CD4-positive, alpha-beta T cell (primary cell): ENCODE data around the gene TMEM145. TPM values are rescaled to one million over a fixed set of nuclear protein-coding genes. Genes with fewer than 3 reads are reported as not detected.
"Not testable (repeated sequence)": the region's sequence is repeated elsewhere in the genome, so short reads cannot be mapped to it uniquely, and the experiment has no call there.

Experiments used
- ATAC-seq: fragments of 200-7000 bp; cut with Tn5 transposase; one replicate; pipeline ENCODE4 v1.10.0; 2022; ENCODE audit warnings: mild to moderate bottlenecking; ENCODE audit not compliant: poor library complexity
- CTCF ChIA-PET: fragments of 350-600 bp; sonication (Branson Sonifier 250); formaldehyde crosslinking; loops from one replicate; lab custom pipeline; 2021; ENCODE audit warnings: antibody characterized with exemption, inconsistent platforms; lab: Charles Lee
- POLR2A ChIA-PET: fragments of 350-600 bp; sonication (Branson Sonifier 250); formaldehyde crosslinking; loops from one replicate; lab custom pipeline; 2021; ENCODE audit warnings: antibody characterized with exemption, inconsistent platforms; lab: Charles Lee
- DNase-seq, 14 experiments: peaks; one replicate each; pipeline ENCODE4 v3.0.0-alpha.2; 2013 to 2020; ENCODE audit warnings: mixed read lengths in 2 of 14
- H3K27ac ChIP-seq, 2 donors: one replicate each; pipeline versions ENCODE4 v1.5.1 to v1.7.0; 2013; ENCODE audit warnings: low read length in 2 of 2, low read depth in 1 of 2, mild to moderate bottlenecking in 1 of 2
- H3K27me3 ChIP-seq, 2 experiments: 1 replicate in 1 of 2; 2 replicates in 1 of 2; pipeline versions ENCODE4 v1.6.1 to v1.7.0; 2013; ENCODE audit warnings: low read length in 2 of 2, control low read depth in 1 of 2, mild to moderate bottlenecking in 1 of 2, moderate library complexity in 1 of 2; ENCODE audit not compliant: insufficient read depth in 2 of 2, control insufficient read depth in 1 of 2
- H3K36me3 ChIP-seq: one replicate; pipeline ENCODE4 v1.6.1; 2013; ENCODE audit warnings: low read length, control low read depth; ENCODE audit not compliant: insufficient read depth
- H3K4me1 ChIP-seq: one replicate; pipeline ENCODE4 v1.6.1; 2013; ENCODE audit warnings: low read length, control low read depth; ENCODE audit not compliant: insufficient read depth
- H3K4me3 ChIP-seq: one replicate; pipeline ENCODE4 v1.5.1; 2013; ENCODE audit warnings: mild to moderate bottlenecking, low read length, moderate library complexity
- H3K9me3 ChIP-seq, 2 experiments: 1 replicate in 1 of 2; 2 replicates in 1 of 2; pipeline versions ENCODE4 v1.6.1 to v1.7.0; 2013; ENCODE audit warnings: low read length in 2 of 2, mild to moderate bottlenecking in 2 of 2, control low read depth in 1 of 2, moderate library complexity in 1 of 2; ENCODE audit not compliant: control insufficient read depth in 1 of 2, insufficient read depth in 1 of 2
- H3K27ac Mint-ChIP-seq: one replicate; pipeline ENCODE4 v1.8.0; 2020; ENCODE audit warnings: mixed read lengths
- H3K27me3 Mint-ChIP-seq: one replicate; pipeline ENCODE4 v1.8.0; 2021; ENCODE audit warnings: mixed read lengths
- H3K36me3 Mint-ChIP-seq: one replicate; pipeline ENCODE4 v1.8.0; 2021; ENCODE audit warnings: low read depth, mixed read lengths
- H3K4me1 Mint-ChIP-seq: one replicate; pipeline ENCODE4 v1.8.0; 2021; ENCODE audit warnings: low read depth, mixed read lengths
- H3K4me3 Mint-ChIP-seq: one replicate; pipeline ENCODE4 v1.8.0; 2020; ENCODE audit warnings: mild to moderate bottlenecking, mixed read lengths
- H3K9me3 Mint-ChIP-seq: one replicate; pipeline ENCODE4 v1.8.0; 2020; ENCODE audit warnings: mixed read lengths
- CTCF ChIP-seq: fragments of 200-600 bp; IDR thresholded peaks from one replicate; pipeline ENCODE4 v1.8.0; 2022; ENCODE audit warnings: antibody characterized with exemption, mild to moderate bottlenecking
- intact Hi-C, 2 experiments: fragments of 100-400 bp; cut with DNase I in 1 of 2; cut with micrococcal nuclease in 1 of 2; formaldehyde crosslinking; loops; one replicate each; pipeline versions ENCODE4 v1.15.1 to v1.9.0; 2023 to 2025; cut with DNase I, micrococcal nuclease
- polyA plus RNA-seq, 2 donors: library from polyadenylated mRNA; unstranded; fragments of 120-200 nt; gene quantifications; one replicate each; pipeline ENCODE4 v1.2.1, GENCODE V29; 2013
- total RNA-seq, 174 experiments: library from RNA in 2 of 174; stranded (reverse) in 2 of 174; gene quantifications; one replicate each; pipeline ENCODE4 v1.2.3 and lab custom pipeline; 2021 to 2026

Gene TMEM145
- not detected for total RNA-seq
- polyA plus RNA-seq (2013, experiment 1 of 2) = not detected
- not detected for polyA plus RNA-seq (2013, experiment 2 of 2)
- 0 to 0.63 (median 0) reads per million in 172 experiments for total RNA-seq (lab: John Stamatoyannopoulos, UW)

- Histone ChIP-seq H3K4me3 (peak within 1 kb of the TSS; percentile 10), H3K27ac (no peak within 1 kb of the TSS), H3K27me3 (peaks cover 19 to 32% of the 10 kb centered on the region in 2 experiments), H3K4me1 (peaks cover 22% of the 10 kb centered on the region), H3K9me3 (no peaks in the 10 kb centered on the region), H3K36me3 (no peaks in the 10 kb centered on the region)
- peaks cover 43% of the 10 kb centered on the region for H3K27me3 Mint-ChIP-seq
- ChIA-PET CTCF (interaction anchor here (1.1 kb wide), 1 partner anchor 17 kb away, joined by 3 read pairs; no protein-coding TSS in a partner anchor), POLR2A (interaction anchor here (1.0 kb wide), 1 partner anchor 9 kb away, joined by 4 read pairs; no protein-coding TSS in a partner anchor)
- intact Hi-C loops = no loop called here
- ATAC-seq (peak; percentile 92), DNase-seq (peak in 4 of 14 experiments; percentile 29 to 66 (median 48))
- H3K4me3 Mint-ChIP-seq = peak within 1 kb of the TSS; percentile 51
- TF ChIP-seq CTCF = no peak
- peaks cover 12% of the 10 kb centered on the region for H3K4me1 Mint-ChIP-seq
- H3K9me3 Mint-ChIP-seq = no peaks in the 10 kb centered on the region
- H3K36me3 Mint-ChIP-seq = no peaks in the 10 kb centered on the region
- no peak within 1 kb of the TSS for H3K27ac Mint-ChIP-seq
Observed at GRCh38 chr19:42313096-42313839, at the start of gene TMEM145. TMEM145 (plus strand) TSS chr19:42313309; CDS start chr19:42313377, 68 bp downstream.

- H3K36me3 Mint-ChIP-seq, intact Hi-C loops, H3K27me3 Mint-ChIP-seq, DNase-seq, H3K27ac ChIP-seq, H3K4me3 ChIP-seq, ATAC-seq, POLR2A ChIA-PET, H3K27me3 ChIP-seq, H3K9me3 Mint-ChIP-seq, H3K27ac Mint-ChIP-seq, H3K9me3 ChIP-seq, H3K36me3 ChIP-seq: not testable (repeated sequence)
- CTCF ChIA-PET = interaction anchor here (1.8 kb wide), 1 partner anchor 14 kb away, joined by 5 read pairs; no protein-coding TSS in a partner anchor
- Mint-ChIP-seq H3K4me3 (peak overlapping the region; percentile 21), H3K4me1 (peaks cover 17% of the 10 kb centered on the region)
- peaks cover 24% of the 10 kb centered on the region for H3K4me1 ChIP-seq
Observed at GRCh38 chr19:42266105-42266504, 47.0 kb upstream of the TMEM145 start.

GRCh38 chr19:42266928-42267603 is 46.0 kb upstream of the TMEM145 start:
- H3K9me3 Mint-ChIP-seq, ATAC-seq, H3K4me3 ChIP-seq, intact Hi-C loops, H3K27me3 Mint-ChIP-seq, H3K9me3 ChIP-seq, H3K27ac ChIP-seq, H3K36me3 ChIP-seq, H3K4me3 Mint-ChIP-seq, H3K27ac Mint-ChIP-seq, H3K27me3 ChIP-seq: not testable (repeated sequence)
- CTCF ChIA-PET = interaction anchor here (1.8 kb wide), 1 partner anchor 13 kb away, joined by 5 read pairs; no protein-coding TSS in a partner anchor
- Mint-ChIP-seq H3K36me3 (peaks cover 15% of the 10 kb centered on the region), H3K4me1 (peaks cover 22% of the 10 kb centered on the region)
- POLR2A ChIA-PET = interaction anchor here (0.6 to 4.4 kb wide), 6 partner anchors 11 to 1261 kb away, joined by 3 to 59 read pairs (median 6); partner anchors contain the start of genes ERF and GSK3A
- H3K4me1 ChIP-seq = peaks cover 33% of the 10 kb centered on the region
- DNase-seq = peak in 2 of 14 experiments; percentile 2 to 24
